Fibroblast of pulmonary artery (primary cell): ENCODE measurements around the gene PELI1.

Experiments
- DNase-seq: peaks from one replicate; pipeline ENCODE4 v3.0.0-alpha.2; 2010; ENCODE audit warnings: low read depth
- H3K4me3 ChIP-seq: replicated peaks from 2 replicates; pipeline ENCODE4 v1.5.1; 2011; ENCODE audit warnings: low read depth, mild to moderate bottlenecking, control low read depth, low read length, moderate library complexity
- TF ChIP-seq, protein P1 (sequence below): IDR thresholded peaks from 2 replicates; pipeline ENCODE4 v1.5.1; 2011; ENCODE audit warnings: mild to moderate bottlenecking, control low read depth, low read length, inconsistent platforms; ENCODE audit errors: missing control alignments

The PELI1 gene

DNA sequence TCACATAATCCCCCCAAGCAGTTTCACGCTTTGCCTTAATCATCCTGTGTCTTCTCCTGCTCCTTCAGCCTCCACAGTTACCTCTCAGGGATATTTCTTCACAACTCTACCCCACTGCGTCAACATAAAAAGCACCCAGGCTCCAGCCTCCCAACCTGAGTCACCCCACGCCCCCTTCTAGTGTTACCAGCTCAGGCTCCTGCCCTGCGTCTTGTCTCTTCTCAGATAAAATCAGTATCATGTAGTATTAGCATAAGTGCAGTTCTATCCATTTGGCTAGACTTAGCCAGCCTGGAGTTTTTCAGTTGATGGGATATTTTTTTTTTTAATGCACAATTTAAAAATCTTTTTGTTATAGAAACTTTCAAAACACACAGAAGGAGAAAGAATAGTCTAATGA lies 9.6 kb upstream of the PELI1 start:
- no peak overlapping the region for H3K4me3 ChIP-seq
- DNase-seq = no peak
- TF ChIP-seq, protein P1, sequence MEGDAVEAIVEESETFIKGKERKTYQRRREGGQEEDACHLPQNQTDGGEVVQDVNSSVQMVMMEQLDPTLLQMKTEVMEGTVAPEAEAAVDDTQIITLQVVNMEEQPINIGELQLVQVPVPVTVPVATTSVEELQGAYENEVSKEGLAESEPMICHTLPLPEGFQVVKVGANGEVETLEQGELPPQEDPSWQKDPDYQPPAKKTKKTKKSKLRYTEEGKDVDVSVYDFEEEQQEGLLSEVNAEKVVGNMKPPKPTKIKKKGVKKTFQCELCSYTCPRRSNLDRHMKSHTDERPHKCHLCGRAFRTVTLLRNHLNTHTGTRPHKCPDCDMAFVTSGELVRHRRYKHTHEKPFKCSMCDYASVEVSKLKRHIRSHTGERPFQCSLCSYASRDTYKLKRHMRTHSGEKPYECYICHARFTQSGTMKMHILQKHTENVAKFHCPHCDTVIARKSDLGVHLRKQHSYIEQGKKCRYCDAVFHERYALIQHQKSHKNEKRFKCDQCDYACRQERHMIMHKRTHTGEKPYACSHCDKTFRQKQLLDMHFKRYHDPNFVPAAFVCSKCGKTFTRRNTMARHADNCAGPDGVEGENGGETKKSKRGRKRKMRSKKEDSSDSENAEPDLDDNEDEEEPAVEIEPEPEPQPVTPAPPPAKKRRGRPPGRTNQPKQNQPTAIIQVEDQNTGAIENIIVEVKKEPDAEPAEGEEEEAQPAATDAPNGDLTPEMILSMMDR = no peak

DNA sequence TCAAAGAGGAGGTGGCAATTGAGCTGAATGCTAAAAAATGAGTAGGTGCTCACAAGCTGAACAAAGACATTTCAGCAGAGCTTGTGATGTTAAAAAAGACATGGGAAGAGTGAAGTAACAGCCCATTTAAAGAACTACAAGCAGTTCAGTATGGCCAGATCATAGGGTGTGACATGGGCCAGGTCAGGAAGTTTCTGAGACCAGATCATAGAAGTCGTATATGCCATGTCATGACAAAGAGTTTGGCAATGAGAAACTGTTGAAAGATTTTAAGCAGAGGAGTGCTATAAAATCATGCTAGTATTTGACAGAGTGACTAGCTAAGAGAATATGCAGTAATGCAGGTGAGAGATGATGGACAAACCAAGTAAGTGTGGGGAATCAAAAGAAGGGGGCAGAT lies 7.3 kb upstream of the PELI1 start:
- DNase-seq = no peak
- TF ChIP-seq, protein P1 = no peak
- no peak overlapping the region for H3K4me3 ChIP-seq

DNA sequence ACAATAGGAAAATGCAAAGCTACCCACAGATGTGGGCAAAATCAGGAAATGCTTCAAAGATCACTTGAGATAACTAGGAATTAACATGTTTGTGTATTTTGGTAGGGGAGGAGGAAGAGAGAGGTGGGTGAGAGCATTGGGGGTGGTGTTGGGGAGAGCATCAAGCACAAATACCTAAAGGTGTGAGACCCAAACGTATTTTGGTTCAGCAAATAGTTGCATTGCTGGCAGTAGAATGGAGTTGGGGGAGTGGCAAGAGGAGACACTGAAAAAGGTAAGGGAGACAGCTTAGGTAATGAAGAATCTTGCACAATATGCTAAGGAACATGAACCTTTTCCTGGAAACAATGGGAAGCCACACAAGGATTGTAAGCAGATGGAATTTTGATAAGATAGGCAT lies 1.5 kb upstream of the PELI1 start:
- no peak overlapping the region for H3K4me3 ChIP-seq
- DNase-seq = no peak
- TF ChIP-seq, protein P1 = no peak

DNA sequence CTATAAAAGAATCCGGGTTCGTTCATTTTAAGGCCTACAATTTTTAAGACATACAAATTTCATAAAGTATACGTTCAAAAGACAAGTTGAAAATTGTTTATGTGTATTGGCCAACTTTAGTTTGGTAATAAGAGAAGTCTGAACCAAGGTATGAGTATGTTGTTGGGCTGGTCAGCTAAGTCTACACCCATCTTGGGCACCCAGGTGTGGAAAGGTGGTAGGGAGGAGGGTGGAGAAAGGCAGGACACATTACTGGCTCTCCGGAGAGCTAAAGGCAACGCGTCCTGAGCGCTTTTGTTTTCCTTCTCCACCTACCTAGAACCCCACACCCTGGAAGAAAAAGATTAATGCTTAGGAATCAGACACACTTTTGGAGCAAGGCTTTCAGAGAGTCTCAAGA lies 899 bp upstream of the PELI1 start:
- TF ChIP-seq, protein P1 = no peak
- DNase-seq = no peak
- no peak overlapping the region for H3K4me3 ChIP-seq

DNA sequence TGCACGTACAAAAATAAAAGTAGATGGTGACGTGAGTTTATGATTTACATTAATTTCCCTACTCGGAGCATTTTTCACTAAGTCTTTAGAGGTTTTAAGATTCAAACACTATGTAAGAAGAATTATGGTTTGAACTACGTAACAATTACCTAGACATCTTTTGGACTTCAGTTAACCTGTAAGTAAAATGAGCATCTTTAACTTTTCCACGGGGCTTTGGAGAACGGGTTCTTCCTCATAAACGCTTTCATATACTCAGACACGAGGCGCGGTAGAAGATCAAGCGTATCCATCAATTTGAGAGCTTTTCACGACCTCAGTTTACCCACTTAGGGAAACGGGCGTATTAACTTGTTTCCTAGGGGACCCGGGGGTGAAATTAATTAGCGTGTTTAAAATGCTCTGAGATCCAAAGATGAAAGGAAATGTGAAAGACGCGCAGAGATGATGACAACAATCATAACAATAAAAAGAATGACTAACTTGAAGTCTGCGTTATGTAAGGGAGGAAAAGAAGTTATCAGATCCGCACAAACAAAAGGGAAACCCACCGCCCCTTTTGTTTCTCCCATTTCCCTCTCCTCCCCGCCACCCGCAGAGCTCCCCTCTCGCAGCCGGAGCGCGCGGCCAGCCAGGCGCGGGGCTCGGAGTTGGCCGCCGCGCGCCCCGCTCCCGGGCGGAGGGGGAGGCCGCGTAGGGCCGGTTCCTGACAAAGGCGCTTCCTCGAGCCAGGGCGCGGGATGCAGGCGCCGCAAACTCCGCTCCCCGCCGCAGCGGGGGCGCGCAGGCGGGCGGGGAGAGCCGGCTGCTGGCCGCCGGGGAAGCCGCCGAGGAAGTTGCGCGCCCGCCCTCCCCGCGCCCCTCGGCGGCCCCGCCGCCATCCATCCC lies 807 bp downstream of the PELI1 start:
- TF ChIP-seq, protein P1 = no peak
- DNase-seq = peak; percentile 44

DNA sequence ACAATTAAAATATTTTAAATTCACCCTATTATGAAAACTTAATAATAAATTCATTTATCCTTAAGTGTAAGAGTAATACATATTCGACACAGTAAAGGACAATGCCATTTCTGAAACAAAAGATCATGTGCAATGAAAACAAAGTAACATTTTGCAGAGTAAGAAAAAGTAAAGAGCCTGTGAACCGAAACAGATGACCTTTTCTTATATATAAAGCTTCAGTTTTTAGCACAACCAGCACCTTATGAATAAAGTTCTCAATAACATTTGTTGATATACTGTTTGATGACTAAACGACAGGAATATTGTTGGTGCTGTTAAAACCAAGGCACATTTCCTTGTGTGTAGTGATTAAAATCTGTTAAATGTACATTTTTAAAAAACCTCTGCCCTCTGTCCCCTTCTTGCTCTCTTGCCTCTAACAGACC lies 1.5 kb downstream of the PELI1 start:
- peak overlapping the region; percentile 90 for H3K4me3 ChIP-seq
- no peak for DNase-seq
- TF ChIP-seq, protein P1 = no peak

More for the DNA sequence above, 807 bp downstream of the PELI1 start:
- H3K4me3 ChIP-seq = peak overlapping the region; percentile 90
